Hematopoietic multipotent progenitor cell treated with erythropoietin and hydrocortisone succinate and interleukin-3 and kit ligand, for 17 days (in vitro differentiated cells): Measurements from ENCODE around the gene P2RY2.
"Not testable (repeated sequence)": the region's sequence is repeated elsewhere in the genome, so short reads cannot be mapped to it uniquely, and the experiment has no call there.

ENCODE experiments used
- DNase-seq: peaks from one replicate; pipeline ENCODE4 v3.0.0-alpha.2; 2015; ENCODE audit warnings: low spot score

P2RY2 gene

GRCh38 chr11:73188301-73188700 is 29.8 kb upstream of the P2RY2 start:
- no peak for DNase-seq

- DNase-seq = no peak
Observed at GRCh38 chr11:73189315-73189714, 28.8 kb upstream of the P2RY2 start.

GRCh38 chr11:73189723-73190556 is 28.1 kb upstream of the P2RY2 start:
- DNase-seq = no peak

GRCh38 chr11:73190557-73190885 is 27.6 kb upstream of the P2RY2 start:
- DNase-seq = no peak

- no peak for DNase-seq
Observed at GRCh38 chr11:73191151-73191550, 26.9 kb upstream of the P2RY2 start.

- no peak for DNase-seq
Observed at GRCh38 chr11:73192272-73192671, 25.8 kb upstream of the P2RY2 start.

- no peak for DNase-seq
Observed at GRCh38 chr11:73193251-73194033, 24.6 kb upstream of the P2RY2 start.

- DNase-seq = no peak
Observed at GRCh38 chr11:73194034-73194507, 24.0 kb upstream of the P2RY2 start.

GRCh38 chr11:73194593-73194992 is 23.5 kb upstream of the P2RY2 start:
- DNase-seq = no peak

- DNase-seq = no peak
Observed at GRCh38 chr11:73195191-73196007, 22.7 kb upstream of the P2RY2 start.

- no peak for DNase-seq
Observed at GRCh38 chr11:73196576-73196975, 21.5 kb upstream of the P2RY2 start.

GRCh38 chr11:73197348-73197747 is 20.7 kb upstream of the P2RY2 start:
- DNase-seq = no peak

- DNase-seq = not testable (repeated sequence)
Observed at GRCh38 chr11:73197787-73198186, 20.3 kb upstream of the P2RY2 start.

GRCh38 chr11:73198677-73199076 is 19.4 kb upstream of the P2RY2 start:
- DNase-seq = no peak

GRCh38 chr11:73199446-73199845 is 18.6 kb upstream of the P2RY2 start:
- no peak for DNase-seq

- no peak for DNase-seq
Observed at GRCh38 chr11:73200256-73200655, 17.8 kb upstream of the P2RY2 start.

- no peak for DNase-seq
Observed at GRCh38 chr11:73201249-73201648, 16.8 kb upstream of the P2RY2 start.

- no peak for DNase-seq
Observed at GRCh38 chr11:73201888-73202780, 15.9 kb upstream of the P2RY2 start.

- no peak for DNase-seq
Observed at GRCh38 chr11:73203322-73203721, 14.8 kb upstream of the P2RY2 start.

- no peak for DNase-seq
Observed at GRCh38 chr11:73203790-73204189, 14.3 kb upstream of the P2RY2 start.

- DNase-seq = no peak
Observed at GRCh38 chr11:73204711-73205121, 13.4 kb upstream of the P2RY2 start.
